Measurements from ENCODE around the gene ABI1.

DNA sequence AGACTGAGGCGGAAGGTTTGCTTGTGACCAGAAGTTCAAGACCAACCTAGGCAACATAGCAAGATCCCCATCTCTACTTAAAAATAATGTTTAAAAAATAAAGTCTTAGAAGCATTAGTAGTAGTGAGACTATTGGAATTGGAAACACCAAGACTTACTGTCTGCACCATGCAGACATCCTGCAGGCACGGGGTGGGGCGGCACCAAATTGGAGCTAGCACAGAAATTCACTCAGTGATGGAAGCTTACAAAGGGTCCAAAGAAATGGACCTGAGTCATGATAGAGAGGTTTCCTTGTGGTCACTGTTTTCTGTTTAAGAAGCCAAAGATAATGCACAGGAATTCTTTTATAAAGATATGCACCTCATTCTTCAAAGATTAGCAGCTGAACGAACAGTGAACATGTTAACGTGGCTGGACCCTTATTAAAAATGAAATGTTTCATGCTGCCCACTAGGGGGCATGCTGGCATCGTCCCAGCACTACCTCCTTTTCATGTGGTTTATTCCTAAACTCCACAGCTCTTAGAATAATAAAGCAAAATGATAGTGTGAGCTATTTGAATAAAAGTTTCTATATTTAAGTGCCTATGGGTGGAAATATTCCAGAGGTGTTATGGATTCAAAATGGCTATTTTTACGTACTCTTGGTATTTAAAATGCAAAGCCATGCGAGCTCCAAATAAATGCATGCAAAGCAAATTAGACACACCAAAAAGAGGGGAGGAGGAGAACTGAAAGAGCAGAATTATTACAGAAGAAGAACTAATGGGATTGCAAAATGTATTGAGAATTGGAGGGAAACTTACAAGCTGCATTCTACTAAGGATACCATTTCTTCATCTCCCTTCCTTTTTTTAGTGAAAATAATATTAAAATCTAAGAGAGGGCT is 134.7 kb downstream of the ABI1 start:
- TF ChIP-seq, protein P1, sequence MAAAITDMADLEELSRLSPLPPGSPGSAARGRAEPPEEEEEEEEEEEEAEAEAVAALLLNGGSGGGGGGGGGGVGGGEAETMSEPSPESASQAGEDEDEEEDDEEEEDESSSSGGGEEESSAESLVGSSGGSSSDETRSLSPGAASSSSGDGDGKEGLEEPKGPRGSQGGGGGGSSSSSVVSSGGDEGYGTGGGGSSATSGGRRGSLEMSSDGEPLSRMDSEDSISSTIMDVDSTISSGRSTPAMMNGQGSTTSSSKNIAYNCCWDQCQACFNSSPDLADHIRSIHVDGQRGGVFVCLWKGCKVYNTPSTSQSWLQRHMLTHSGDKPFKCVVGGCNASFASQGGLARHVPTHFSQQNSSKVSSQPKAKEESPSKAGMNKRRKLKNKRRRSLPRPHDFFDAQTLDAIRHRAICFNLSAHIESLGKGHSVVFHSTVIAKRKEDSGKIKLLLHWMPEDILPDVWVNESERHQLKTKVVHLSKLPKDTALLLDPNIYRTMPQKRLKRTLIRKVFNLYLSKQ (tag by site-specific recombination; IDR thresholded peaks at IDR 0.05; ENCODE audit: borderline replicate concordance), result no peak
- no peak for TF ChIP-seq ZBTB21 (tag by site-specific recombination; IDR thresholded peaks at IDR 0.05)
- TF ChIP-seq, protein P2, sequence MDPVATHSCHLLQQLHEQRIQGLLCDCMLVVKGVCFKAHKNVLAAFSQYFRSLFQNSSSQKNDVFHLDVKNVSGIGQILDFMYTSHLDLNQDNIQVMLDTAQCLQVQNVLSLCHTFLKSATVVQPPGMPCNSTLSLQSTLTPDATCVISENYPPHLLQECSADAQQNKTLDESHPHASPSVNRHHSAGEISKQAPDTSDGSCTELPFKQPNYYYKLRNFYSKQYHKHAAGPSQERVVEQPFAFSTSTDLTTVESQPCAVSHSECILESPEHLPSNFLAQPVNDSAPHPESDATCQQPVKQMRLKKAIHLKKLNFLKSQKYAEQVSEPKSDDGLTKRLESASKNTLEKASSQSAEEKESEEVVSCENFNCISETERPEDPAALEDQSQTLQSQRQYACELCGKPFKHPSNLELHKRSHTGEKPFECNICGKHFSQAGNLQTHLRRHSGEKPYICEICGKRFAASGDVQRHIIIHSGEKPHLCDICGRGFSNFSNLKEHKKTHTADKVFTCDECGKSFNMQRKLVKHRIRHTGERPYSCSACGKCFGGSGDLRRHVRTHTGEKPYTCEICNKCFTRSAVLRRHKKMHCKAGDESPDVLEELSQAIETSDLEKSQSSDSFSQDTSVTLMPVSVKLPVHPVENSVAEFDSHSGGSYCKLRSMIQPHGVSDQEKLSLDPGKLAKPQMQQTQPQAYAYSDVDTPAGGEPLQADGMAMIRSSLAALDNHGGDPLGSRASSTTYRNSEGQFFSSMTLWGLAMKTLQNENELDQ (tag by site-specific recombination; IDR thresholded peaks at IDR 0.05; ENCODE audit: low read depth), result no peak

Measured in HEK293 (cell line).